Transverse colon (tissue), 4 donors: ENCODE measurements around the gene PGPEP1.

Source experiments
- CTCF ChIP-seq, 5 experiments: fragments of 200-600 bp in 3 of 5; fragments of 450-650 bp in 2 of 5; sonication (generic) in 3 of 5; IDR thresholded peaks; 1 replicate in 2 of 5; 2 replicates in 3 of 5; pipeline ENCODE4 v1.5.1; 2016 to 2017; ENCODE audit warnings: antibody characterized with exemption in 5 of 5, inconsistent platforms in 3 of 5, mild to moderate bottlenecking in 2 of 5, moderate library complexity in 1 of 5
- EP300 ChIP-seq: sonication (generic); formaldehyde crosslinking; IDR thresholded peaks from one replicate; pipeline ENCODE4 v1.6.1; 2017; ENCODE audit warnings: antibody characterized with exemption, low read depth
- POLR2A ChIP-seq: fragments of 450-650 bp; IDR thresholded peaks from one replicate; pipeline ENCODE4 v1.6.1; 2016; ENCODE audit warnings: antibody characterized with exemption, mild to moderate bottlenecking, moderate library complexity
- POLR2AphosphoS5 ChIP-seq, 3 donors: sonication (generic); formaldehyde crosslinking; IDR thresholded peaks; one replicate each; pipeline ENCODE4 v1.6.1; 2016; ENCODE audit warnings: antibody characterized with exemption in 3 of 3

GRCh38 chr19:18306888-18307260, 33.5 kb upstream of the PGPEP1 start:
- TF ChIP-seq POLR2A (no peak), CTCF (IDR thresholded peaks at IDR 0.05) (no peak), EP300 (no peak), POLR2AphosphoS5 (IDR thresholded peaks at IDR 0.05) (peak in 1 of 3 donors; percentile 3)
